Mammary epithelial cell (primary cell): ENCODE measurements around the gene TRIM52.

ENCODE experiments used
- EZH2 ChIP-seq: IDR thresholded peaks from 2 replicates; pipeline ENCODE4 v1.6.1; 2012; ENCODE audit warnings: low read length, inconsistent platforms, borderline replicate concordance
- TF ChIP-seq, protein P1 (sequence below), 2 donors: IDR thresholded peaks in 1 of 2; conservative IDR thresholded peaks in 1 of 2; 2 replicates each; pipeline ENCODE4 v1.5.1; 2011 to 2012; ENCODE audit warnings: inconsistent platforms in 2 of 2, low read length in 2 of 2, mild to moderate bottlenecking in 2 of 2, control low read depth in 1 of 2, low read depth in 1 of 2; ENCODE audit not compliant: insufficient read depth in 1 of 2; ENCODE audit errors: extremely low read depth in 1 of 2

DNA sequence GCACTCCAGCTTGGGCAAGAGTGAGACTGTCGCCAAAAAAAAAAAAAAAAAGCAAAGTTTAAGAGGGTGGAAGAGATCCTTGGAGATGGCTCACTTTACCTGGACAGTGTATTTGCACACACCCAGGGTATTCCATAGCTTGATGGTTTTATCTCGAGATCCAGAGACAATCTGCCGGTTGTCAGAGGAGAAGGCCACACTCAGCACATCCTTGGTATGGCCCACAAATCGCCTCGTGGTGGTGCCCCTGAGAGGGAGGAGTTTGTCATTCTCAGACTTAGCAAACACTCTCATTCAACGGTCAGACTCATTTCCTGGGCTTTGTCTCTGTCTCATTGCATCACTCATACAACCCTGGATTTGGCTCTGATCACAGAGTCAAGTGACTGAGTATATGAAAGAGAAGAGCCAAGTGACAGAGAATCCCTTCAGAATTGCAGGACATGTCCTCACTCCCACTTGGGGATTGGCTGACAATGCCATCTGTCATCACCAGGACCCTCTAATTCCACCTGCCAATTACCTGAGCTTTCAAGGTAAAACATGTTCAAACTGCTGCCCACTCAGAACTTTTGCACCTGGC lies 19.5 kb downstream of the TRIM52 start:
- TF ChIP-seq, protein P1, sequence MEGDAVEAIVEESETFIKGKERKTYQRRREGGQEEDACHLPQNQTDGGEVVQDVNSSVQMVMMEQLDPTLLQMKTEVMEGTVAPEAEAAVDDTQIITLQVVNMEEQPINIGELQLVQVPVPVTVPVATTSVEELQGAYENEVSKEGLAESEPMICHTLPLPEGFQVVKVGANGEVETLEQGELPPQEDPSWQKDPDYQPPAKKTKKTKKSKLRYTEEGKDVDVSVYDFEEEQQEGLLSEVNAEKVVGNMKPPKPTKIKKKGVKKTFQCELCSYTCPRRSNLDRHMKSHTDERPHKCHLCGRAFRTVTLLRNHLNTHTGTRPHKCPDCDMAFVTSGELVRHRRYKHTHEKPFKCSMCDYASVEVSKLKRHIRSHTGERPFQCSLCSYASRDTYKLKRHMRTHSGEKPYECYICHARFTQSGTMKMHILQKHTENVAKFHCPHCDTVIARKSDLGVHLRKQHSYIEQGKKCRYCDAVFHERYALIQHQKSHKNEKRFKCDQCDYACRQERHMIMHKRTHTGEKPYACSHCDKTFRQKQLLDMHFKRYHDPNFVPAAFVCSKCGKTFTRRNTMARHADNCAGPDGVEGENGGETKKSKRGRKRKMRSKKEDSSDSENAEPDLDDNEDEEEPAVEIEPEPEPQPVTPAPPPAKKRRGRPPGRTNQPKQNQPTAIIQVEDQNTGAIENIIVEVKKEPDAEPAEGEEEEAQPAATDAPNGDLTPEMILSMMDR (conservative IDR thresholded peaks at IDR 0.05 in 1 of 2, IDR thresholded peaks at IDR 0.05 in 1 of 2; ENCODE audit: extremely low read depth in 1 of 2, insufficient read depth in 1 of 2, low read depth in 1 of 2, low read length in 2 of 2): no peak
- no peak for TF ChIP-seq EZH2
